Smooth muscle cell (in vitro differentiated cells): ENCODE results near the gene CDC40. TPM values are rescaled to one million over a fixed set of nuclear protein-coding genes. Genes with fewer than 3 reads are reported as not detected.
A peak's percentile ranks its signal among the peaks of the same experiment; 100 is the strongest.

ENCODE experiments used
- DNase-seq: peaks from one replicate; lab custom pipeline; 2025; ENCODE audit not compliant: unreplicated experiment; lab: John Stamatoyannopoulos, UW
- H2AFZ ChIP-seq: fragments of 200-600 bp; sonication (generic); 2 replicates; pipeline ENCODE4 v1.6.0; 2016; ENCODE audit warnings: antibody characterized with exemption, low read depth, mild to moderate bottlenecking
- H3F3A ChIP-seq: fragments of 200-600 bp; sonication (generic); 2 replicates; pipeline ENCODE4 v1.6.0; 2017; ENCODE audit warnings: antibody characterized with exemption, low read depth
- H3K27ac ChIP-seq: fragments of 200-600 bp; sonication (generic); 2 replicates; pipeline ENCODE4 v1.5.1; 2016; ENCODE audit warnings: low read depth, mild to moderate bottlenecking
- H3K27me3 ChIP-seq: fragments of 200-600 bp; sonication (generic); 2 replicates; pipeline ENCODE4 v1.6.1; 2016; ENCODE audit warnings: low read depth, mild to moderate bottlenecking
- H3K36me3 ChIP-seq: fragments of 200-600 bp; sonication (generic); 2 replicates; pipeline ENCODE4 v1.5.1; 2016; ENCODE audit warnings: low read depth
- H3K4me1 ChIP-seq: fragments of 200-600 bp; sonication (generic); 2 replicates; pipeline ENCODE4 v1.5.1; 2016; ENCODE audit warnings: low read depth
- H3K4me2 ChIP-seq: fragments of 200-600 bp; sonication (generic); 2 replicates; pipeline ENCODE4 v1.6.0; 2016; ENCODE audit warnings: mild to moderate bottlenecking
- H3K4me3 ChIP-seq: fragments of 200-600 bp; sonication (generic); 2 replicates; pipeline ENCODE4 v1.5.1; 2016; ENCODE audit warnings: mild to moderate bottlenecking
- H3K79me2 ChIP-seq: fragments of 200-600 bp; sonication (generic); 2 replicates; pipeline ENCODE4 v1.6.0; 2016; ENCODE audit warnings: low read depth, mild to moderate bottlenecking
- H3K9ac ChIP-seq: fragments of 200-600 bp; sonication (generic); 2 replicates; pipeline ENCODE4 v1.6.0; 2016; ENCODE audit warnings: low read depth
- H3K9me3 ChIP-seq: fragments of 200-600 bp; sonication (generic); replicated peaks from 2 replicates; pipeline ENCODE4 v1.5.1; 2016; ENCODE audit warnings: low read depth
- H4K20me1 ChIP-seq: fragments of 200-600 bp; sonication (generic); 2 replicates; pipeline ENCODE4 v1.6.0; 2016; ENCODE audit warnings: low read depth
- WGBS: methylation state at CpG from one replicate; pipeline ENCODE4 v1.1.7; 2016; ENCODE audit warnings: low lambda C conversion rate; 5-methylcytosine and 5-hydroxymethylcytosine counted together
- polyA plus RNA-seq: library from polyadenylated mRNA; unstranded; fragments of >200 nt; fragmentation: Nextera tagmentation; extraction: Ambion mirVana; gene quantifications from 2 replicates; pipeline ENCODE4 v1.2.1, GENCODE V29; 2016
- total RNA-seq: library from RNA; depleted of rRNA; stranded (reverse); fragments of >200 nt; gene quantifications from 2 replicates; pipeline ENCODE4 v1.2.3, GENCODE V29; 2014
- TF ChIP-seq, protein P1 (sequence below): fragments of 200-600 bp; sonication (generic); IDR thresholded peaks from 2 replicates; pipeline ENCODE4 v1.5.1; 2017; ENCODE audit warnings: borderline replicate concordance, mild to moderate bottlenecking, antibody characterized with exemption; ENCODE audit not compliant: insufficient read depth, poor library complexity, severe bottlenecking

CDC40 gene
- total and polyA plus RNA-seq, 2 experiments from 2014 or later, result 20.9 to 28.8 TPM

DNA sequence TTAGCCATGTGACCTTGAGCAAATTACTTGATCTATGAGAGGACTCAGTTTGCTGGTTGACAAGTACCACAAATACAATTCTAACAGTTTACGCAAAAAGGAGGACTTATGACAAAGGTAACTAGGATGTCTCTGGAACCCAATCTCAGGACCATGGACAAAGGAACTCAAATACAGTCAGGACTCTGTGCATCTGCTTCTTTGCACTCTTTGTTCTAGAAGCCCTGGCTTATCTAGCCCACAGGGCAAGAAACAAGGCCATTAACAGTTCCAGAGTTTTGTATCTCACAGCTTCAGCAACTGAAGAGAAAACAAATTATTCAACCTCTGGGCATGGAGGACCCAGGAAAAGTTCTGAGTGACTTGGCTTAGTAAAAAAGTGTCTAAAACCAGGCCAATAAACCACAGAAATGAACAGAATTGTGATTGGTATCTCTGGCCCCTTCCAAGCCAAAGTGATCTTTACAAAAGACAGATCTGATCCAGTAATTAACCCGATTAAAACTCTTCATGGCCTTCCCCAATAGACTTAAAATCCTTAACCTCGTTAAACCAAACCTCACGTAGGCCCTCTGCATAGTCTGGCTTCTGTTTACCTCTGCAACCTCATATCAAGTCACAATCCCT lies 6.6 kb upstream of the CDC40 start:
- Histone ChIP-seq H3K4me1 (peaks cover 19% of the 10 kb centered on the region), H3F3A (no peaks in the 10 kb centered on the region), H3K36me3 (no peaks in the 10 kb centered on the region), H3K9ac (no peak overlapping the region), H3K4me3 (no peak overlapping the region), H3K27ac (no peak overlapping the region), H4K20me1 (peaks cover 90% of the 10 kb centered on the region), H3K79me2 (peaks cover 91% of the 10 kb centered on the region), H2AFZ (no peak overlapping the region), H3K9me3 (no peaks in the 10 kb centered on the region), H3K4me2 (no peak overlapping the region), H3K27me3 (no peaks in the 10 kb centered on the region)
- DNase-seq, result no peak
- TF ChIP-seq, protein P1, sequence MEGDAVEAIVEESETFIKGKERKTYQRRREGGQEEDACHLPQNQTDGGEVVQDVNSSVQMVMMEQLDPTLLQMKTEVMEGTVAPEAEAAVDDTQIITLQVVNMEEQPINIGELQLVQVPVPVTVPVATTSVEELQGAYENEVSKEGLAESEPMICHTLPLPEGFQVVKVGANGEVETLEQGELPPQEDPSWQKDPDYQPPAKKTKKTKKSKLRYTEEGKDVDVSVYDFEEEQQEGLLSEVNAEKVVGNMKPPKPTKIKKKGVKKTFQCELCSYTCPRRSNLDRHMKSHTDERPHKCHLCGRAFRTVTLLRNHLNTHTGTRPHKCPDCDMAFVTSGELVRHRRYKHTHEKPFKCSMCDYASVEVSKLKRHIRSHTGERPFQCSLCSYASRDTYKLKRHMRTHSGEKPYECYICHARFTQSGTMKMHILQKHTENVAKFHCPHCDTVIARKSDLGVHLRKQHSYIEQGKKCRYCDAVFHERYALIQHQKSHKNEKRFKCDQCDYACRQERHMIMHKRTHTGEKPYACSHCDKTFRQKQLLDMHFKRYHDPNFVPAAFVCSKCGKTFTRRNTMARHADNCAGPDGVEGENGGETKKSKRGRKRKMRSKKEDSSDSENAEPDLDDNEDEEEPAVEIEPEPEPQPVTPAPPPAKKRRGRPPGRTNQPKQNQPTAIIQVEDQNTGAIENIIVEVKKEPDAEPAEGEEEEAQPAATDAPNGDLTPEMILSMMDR, result no peak
- 76% methylated on average over 4 of the region's 4 CpGs for WGBS

DNA sequence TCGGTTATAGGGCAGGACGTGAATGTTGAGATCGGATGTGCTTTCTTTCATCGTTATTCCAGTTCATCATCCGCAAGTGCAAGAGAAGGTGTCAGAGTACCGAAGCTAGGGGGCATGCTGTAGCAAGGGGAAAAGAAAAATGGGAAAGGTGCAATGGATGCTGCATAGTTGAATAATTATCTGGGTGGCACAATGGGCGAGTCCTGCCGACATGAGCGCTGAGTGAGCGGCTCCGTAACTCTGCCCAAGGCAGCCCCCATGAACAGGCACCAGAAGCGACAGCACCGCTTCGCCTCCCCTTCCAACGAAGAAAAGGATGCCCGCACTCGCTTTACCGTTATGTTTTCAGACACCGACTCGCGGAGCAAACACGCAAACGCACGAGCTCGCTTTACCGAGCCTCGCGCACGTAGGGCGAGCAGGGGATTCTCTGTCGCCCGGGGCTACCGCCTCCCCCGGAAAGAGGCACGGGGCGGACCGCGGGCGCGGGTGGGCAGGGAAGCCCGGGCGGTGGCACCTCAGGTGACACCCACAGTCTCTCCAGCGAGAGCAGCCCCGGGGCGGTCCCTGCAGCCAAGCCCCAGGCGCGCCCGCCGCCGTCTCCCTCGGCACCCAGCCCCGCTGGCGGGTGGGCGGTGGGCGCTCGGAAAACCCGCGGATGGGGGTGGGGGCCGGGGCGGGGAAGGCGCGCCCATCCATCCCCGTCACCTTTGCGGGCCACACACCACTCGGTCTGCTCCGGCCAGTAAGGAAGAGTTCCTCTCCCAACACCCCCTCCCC lies 1.4 kb upstream of the CDC40 start:
- Histone ChIP-seq H3K9me3 (no peaks in the 10 kb centered on the region), H3K4me2 (peak overlapping the region; percentile 95), H3F3A (no peaks in the 10 kb centered on the region), H3K27me3 (no peaks in the 10 kb centered on the region), H4K20me1 (peaks cover 62% of the 10 kb centered on the region), H3K4me3 (peak overlapping the region; percentile 89), H2AFZ (peak overlapping the region; percentile 97), H3K27ac (peak overlapping the region; percentile 89), H3K79me2 (peaks cover 82% of the 10 kb centered on the region), H3K4me1 (peaks cover 32% of the 10 kb centered on the region), H3K36me3 (no peaks in the 10 kb centered on the region), H3K9ac (peak overlapping the region; percentile 91)
- TF ChIP-seq, protein P1, result peak; percentile 39
- under 1% methylated on average over 41 of the region's 66 CpGs for WGBS
- DNase-seq, result peak; percentile 35

DNA sequence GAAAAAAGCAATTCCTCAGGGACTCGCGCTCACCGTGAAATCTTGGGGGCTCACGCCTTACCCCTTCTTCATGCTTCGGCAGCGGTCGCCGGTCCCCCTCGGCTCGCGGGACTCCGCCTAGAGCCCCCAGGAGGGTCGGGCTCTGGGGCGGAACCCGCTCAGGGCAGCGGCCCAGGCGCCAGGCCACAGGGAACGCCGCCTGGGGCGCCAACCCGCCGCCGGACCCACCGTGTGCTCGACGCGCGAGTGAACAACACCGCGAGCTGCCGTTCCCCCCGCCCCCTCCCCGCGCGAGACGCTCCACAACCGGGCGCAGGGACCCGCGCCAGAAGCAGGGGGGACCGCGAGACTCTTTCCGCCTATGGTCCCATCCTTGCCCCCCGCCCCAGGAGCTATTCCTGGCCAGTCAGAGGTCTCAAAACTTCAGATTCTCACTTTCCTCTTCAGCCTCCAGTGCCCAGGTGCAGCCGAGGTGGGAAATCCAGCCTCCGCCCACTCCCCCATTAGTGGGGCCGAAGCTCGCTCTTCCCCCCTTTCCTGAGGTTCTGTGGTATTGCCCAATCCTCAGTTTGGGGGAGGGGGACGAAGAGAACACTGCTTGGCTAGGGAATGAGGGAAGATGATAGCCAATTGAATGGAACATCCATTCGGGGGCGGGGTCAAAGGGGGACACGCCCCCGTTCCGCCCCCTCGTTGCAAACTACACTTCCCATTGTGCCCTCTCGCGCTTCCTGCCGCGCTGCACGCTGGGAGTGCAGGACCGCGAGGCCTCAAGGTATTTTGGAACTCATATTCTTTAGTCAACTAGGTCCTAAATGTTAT lies 610 bp upstream of the CDC40 start, which contains the start of gene WASF1:
Gene WASF1 (minus strand): TSS at position 265 of the 822 bp plus-strand sequence. CDS start 52,069 bp downstream, outside the sequence.
- Histone ChIP-seq H4K20me1 (peaks cover 62% of the 10 kb centered on the region), H3K4me2 (peak within 1 kb of the TSS; percentile 95), H3K4me1 (peaks cover 32% of the 10 kb centered on the region), H3K4me3 (peak within 1 kb of the TSS; percentile 89), H3K9ac (peak within 1 kb of the TSS; percentile 91), H3F3A (no peaks in the 10 kb centered on the region), H3K9me3 (no peaks in the 10 kb centered on the region), H3K79me2 (peaks cover 82% of the 10 kb centered on the region), H3K27me3 (no peaks in the 10 kb centered on the region), H3K27ac (peak within 1 kb of the TSS; percentile 89), H2AFZ (peak within 1 kb of the TSS; percentile 97), H3K36me3 (no peaks in the 10 kb centered on the region)
- WGBS, result 1% methylated on average over 60 of the region's 62 CpGs
- peak; percentile 70 for DNase-seq
- TF ChIP-seq, protein P1, result no peak
